HepG2 (cell line): ENCODE results near the gene WDR19. TPM values are rescaled to one million over a fixed set of nuclear protein-coding genes. Genes with fewer than 3 reads are reported as not detected.

Experiments
- ATAC-seq: fragments of 200-7000 bp; cut with Tn5 transposase; 3 replicates; pipeline ENCODE4 v1.9.1; 2020; ENCODE audit warnings: mild to moderate bottlenecking, moderate library complexity
- BruUV-seq: library from RNA; stranded (reverse); fragments of 400-500 nt; replicated peaks from 2 replicates; lab custom pipeline; 2021; lab: Mats Ljungman, UMichigan
- CTCF ChIA-PET: fragments of 300-600 bp; formaldehyde crosslinking; extraction: SDS; loops from one replicate; lab custom pipeline; 2021; ENCODE audit warnings: low total read pairs, inconsistent platforms, low intra/inter-chr PET ratio; lab: Yijun Ruan, JAX
- POLR2A ChIA-PET: fragments of 350-600 bp; sonication (Branson Sonifier 250); formaldehyde crosslinking; loops from one replicate; lab custom pipeline; 2020; ENCODE audit warnings: antibody characterized with exemption, inconsistent platforms; lab: Yijun Ruan, JAX
- DNase-seq: peaks from one replicate; pipeline ENCODE4 v3.0.0-alpha.2; 2015; ENCODE audit warnings: low spot score
- FAIRE-seq: peaks from 3 replicates; lab custom pipeline; 2011; peaks lifted over from hg19 to GRCh38; lab: Jason Lieb, UNC
- H2AFZ ChIP-seq: one replicate; pipeline ENCODE4 v1.6.1; 2011; ENCODE audit warnings: low read length, inconsistent platforms
- H3K27ac ChIP-seq: fragments of 300-600 bp; 3 replicates; pipeline ENCODE4 v1.8.0; 2011; ENCODE audit warnings: mixed run types, mild to moderate bottlenecking, mixed read lengths, low read length, inconsistent platforms; ENCODE audit not compliant: insufficient read depth; ENCODE audit errors: extremely low read length
- H3K27me3 ChIP-seq, 2 experiments: fragments of 200-600 bp in 1 of 2; 2 replicates in 1 of 2; 3 replicates in 1 of 2; pipeline versions ENCODE4 v1.6.0 to v1.8.0; 2011; ENCODE audit warnings: low read length in 2 of 2, mild to moderate bottlenecking in 2 of 2, moderate library complexity in 2 of 2, inconsistent platforms in 1 of 2; ENCODE audit not compliant: insufficient read depth in 2 of 2, control insufficient read depth in 1 of 2
- H3K36me3 ChIP-seq, 2 experiments: fragments of 200-600 bp in 1 of 2; replicated peaks in 1 of 2; 2 replicates in 1 of 2; 3 replicates in 1 of 2; pipeline versions ENCODE4 v1.5.1 to v1.8.0; 2011; ENCODE audit warnings: low read length in 2 of 2, inconsistent platforms in 1 of 2; ENCODE audit not compliant: insufficient read depth in 2 of 2, control insufficient read depth in 1 of 2
- H3K4me1 ChIP-seq: 2 replicates; pipeline ENCODE4 v1.5.1; 2012; ENCODE audit warnings: low read length, inconsistent platforms; ENCODE audit not compliant: insufficient read depth
- H3K4me2 ChIP-seq: 2 replicates; pipeline ENCODE4 v1.6.0; 2011; ENCODE audit warnings: low read depth, low read length, inconsistent platforms
- H3K4me3 ChIP-seq, 3 experiments: fragments of 200-600 bp in 1 of 3; sonication (generic), shearing (Covaris generic) in 1 of 3; replicated peaks in 1 of 3; 2 replicates each; pipeline ENCODE4 v1.5.1; 2011 to 2016; ENCODE audit warnings: low read length in 3 of 3, inconsistent platforms in 2 of 3, low read depth in 2 of 3, mild to moderate bottlenecking in 2 of 3, control low read depth in 1 of 3, mixed read lengths in 1 of 3; ENCODE audit not compliant: insufficient read depth in 1 of 3
- H3K79me2 ChIP-seq: one replicate; pipeline ENCODE4 v1.6.1; 2011; ENCODE audit warnings: low read length, inconsistent platforms; ENCODE audit not compliant: insufficient read depth
- H3K9ac ChIP-seq: 2 replicates; pipeline ENCODE4 v1.6.0; 2011; ENCODE audit warnings: mild to moderate bottlenecking, low read depth, low read length, inconsistent platforms; ENCODE audit not compliant: insufficient read depth
- H3K9me3 ChIP-seq: 2 replicates; pipeline ENCODE4 v1.5.1; 2012; ENCODE audit warnings: mild to moderate bottlenecking, low read length
- H4K20me1 ChIP-seq: 2 replicates; pipeline ENCODE4 v1.6.0; 2011; ENCODE audit warnings: inconsistent platforms, mild to moderate bottlenecking, low read length, moderate library complexity; ENCODE audit not compliant: insufficient read depth
- E2F1 ChIP-seq: sonication (generic); formaldehyde crosslinking; IDR thresholded peaks from 2 replicates; pipeline ENCODE4 v1.5.0; 2020; ENCODE audit warnings: missing genetic modification reagents
- MEF2D ChIP-seq: sonication (generic); formaldehyde crosslinking; IDR thresholded peaks from 2 replicates; pipeline ENCODE4 v1.5.1; 2020; ENCODE audit warnings: mild to moderate bottlenecking, missing genetic modification reagents
- ZBTB20 ChIP-seq: sonication (generic); formaldehyde crosslinking; IDR thresholded peaks from 2 replicates; pipeline ENCODE4 v1.8.1; 2023; ENCODE audit warnings: missing genetic modification reagents, low read depth, mild to moderate bottlenecking, borderline replicate concordance
- ZNF260 ChIP-seq: sonication (generic); formaldehyde crosslinking; IDR thresholded peaks from 2 replicates; pipeline ENCODE4 v1.4.0; 2020; ENCODE audit warnings: missing genetic modification reagents, low read depth, mild to moderate bottlenecking, borderline replicate concordance
- ZZZ3 ChIP-seq: sonication (generic); formaldehyde crosslinking; IDR thresholded peaks from 2 replicates; pipeline ENCODE4 v1.4.0; 2020; ENCODE audit warnings: missing genetic modification reagents, mild to moderate bottlenecking, borderline replicate concordance
- WGBS: methylation state at CpG from one replicate; pipeline ENCODE4 v1.1.6; 2017; ENCODE audit warnings: low lambda C conversion rate; 5-methylcytosine and 5-hydroxymethylcytosine counted together
- in situ Hi-C: cut with HindIII; loops from 2 replicates; pipeline ENCODE4 v1.10.0; 2017; ENCODE audit warnings: low pct_unique_long_range_greater_than_20kb; ENCODE audit not compliant: extremely low pct_ligation_motif_present
- intact Hi-C: fragments of 100-400 bp; cut with micrococcal nuclease; formaldehyde crosslinking; loops from one replicate; pipeline ENCODE4 v1.10.0; 2022; ENCODE audit not compliant: unreplicated experiment
- polyA plus RNA-seq, 8 experiments: library from polyadenylated mRNA; depleted of rRNA in 3 of 8; stranded (reverse) in 7 of 8; unstranded in 1 of 8; fragments of >200 nt; fragmentation: Illumina TruSeq in 4 of 8; extraction: Trizol in 4 of 8; gene quantifications; 2 replicates each; pipeline versions ENCODE4 v1.2.1 to v1.2.3, GENCODE V29; 2011 to 2016; ENCODE audit warnings: low read depth in 4 of 8, missing spikeins in 1 of 8, mixed read lengths in 1 of 8; ENCODE audit not compliant: insufficient read depth in 1 of 8
- total RNA-seq, 5 experiments: library from RNA; depleted of rRNA; stranded (reverse); fragments of >200 nt; fragmentation: Illumina TruSeq; extraction: Trizol; gene quantifications; 2 replicates each; pipeline ENCODE4 v1.2.3, GENCODE V29; 2016; ENCODE audit warnings: low read depth in 1 of 5
- TF ChIP-seq, protein P1 (sequence below): sonication (generic); formaldehyde crosslinking; IDR thresholded peaks from 2 replicates; pipeline ENCODE4 v1.8.0; 2022; ENCODE audit warnings: mild to moderate bottlenecking, missing genetic modification reagents, borderline replicate concordance
- TF ChIP-seq, protein P2 (sequence below): sonication (generic); formaldehyde crosslinking; IDR thresholded peaks from 2 replicates; pipeline ENCODE4 v1.9.0; 2022; ENCODE audit warnings: low read depth, missing genetic modification reagents

The WDR19 gene
- total and polyA plus RNA-seq, 2 of the 13 experiments (the other 11 are each of a cell fraction or from before 2014, with no cell fraction given) = 22.9 to 34.1 TPM

- in situ Hi-C loops (no loop called here), intact Hi-C loops (no loop called here)
- WGBS = 93% methylated on average over 5 of the region's 5 CpGs
- POLR2A ChIA-PET = no interaction called here
- no peaks in the 10 kb centered on the region for H4K20me1 ChIP-seq
- H3K36me3 ChIP-seq = peaks cover 0 to 9% of the 10 kb centered on the region in 2 experiments; a peak in 1 of 5 replicates
- H3K4me3 ChIP-seq = no peak overlapping the region
- no peaks in the 10 kb centered on the region for H3K27me3 ChIP-seq
- no peak overlapping the region for H3K27ac ChIP-seq
- no TSS peak for BruUV-seq
- H3K4me2 ChIP-seq = no peak overlapping the region
- no peak for DNase-seq
- no peak overlapping the region for H3K9ac ChIP-seq
- no peaks in the 10 kb centered on the region for H3K9me3 ChIP-seq
- no peak for TF ChIP-seq MEF2D
- no peak for TF ChIP-seq ZNF260 (CRISPR knock-in tag)
- no peak for TF ChIP-seq ZBTB20
- TF ChIP-seq ZZZ3 = no peak
- TF ChIP-seq, protein P1, sequence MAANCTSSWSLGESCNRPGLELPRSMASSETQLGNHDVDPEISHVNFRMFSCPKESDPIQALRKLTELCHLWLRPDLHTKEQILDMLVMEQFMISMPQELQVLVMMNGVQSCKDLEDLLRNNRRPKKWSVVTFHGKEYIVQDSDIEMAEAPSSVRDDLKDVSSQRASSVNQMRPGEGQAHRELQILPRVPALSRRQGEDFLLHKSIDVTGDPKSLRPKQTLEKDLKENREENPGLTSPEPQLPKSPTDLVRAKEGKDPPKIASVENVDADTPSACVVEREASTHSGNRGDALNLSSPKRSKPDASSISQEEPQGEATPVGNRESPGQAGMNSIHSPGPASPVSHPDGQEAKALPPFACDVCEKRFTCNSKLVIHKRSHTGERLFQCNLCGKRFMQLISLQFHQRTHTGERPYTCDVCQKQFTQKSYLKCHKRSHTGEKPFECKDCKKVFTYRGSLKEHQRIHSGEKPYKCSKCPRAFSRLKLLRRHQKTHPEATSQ (CRISPR knock-in tag) = no peak
- TF ChIP-seq E2F1 = no peak
- TF ChIP-seq, protein P2, sequence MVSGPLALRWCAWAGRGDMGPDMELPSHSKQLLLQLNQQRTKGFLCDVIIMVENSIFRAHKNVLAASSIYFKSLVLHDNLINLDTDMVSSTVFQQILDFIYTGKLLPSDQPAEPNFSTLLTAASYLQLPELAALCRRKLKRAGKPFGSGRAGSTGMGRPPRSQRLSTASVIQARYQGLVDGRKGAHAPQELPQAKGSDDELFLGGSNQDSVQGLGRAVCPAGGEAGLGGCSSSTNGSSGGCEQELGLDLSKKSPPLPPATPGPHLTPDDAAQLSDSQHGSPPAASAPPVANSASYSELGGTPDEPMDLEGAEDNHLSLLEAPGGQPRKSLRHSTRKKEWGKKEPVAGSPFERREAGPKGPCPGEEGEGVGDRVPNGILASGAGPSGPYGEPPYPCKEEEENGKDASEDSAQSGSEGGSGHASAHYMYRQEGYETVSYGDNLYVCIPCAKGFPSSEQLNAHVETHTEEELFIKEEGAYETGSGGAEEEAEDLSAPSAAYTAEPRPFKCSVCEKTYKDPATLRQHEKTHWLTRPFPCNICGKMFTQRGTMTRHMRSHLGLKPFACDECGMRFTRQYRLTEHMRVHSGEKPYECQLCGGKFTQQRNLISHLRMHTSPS (CRISPR knock-in tag) = no peak
- no peak for FAIRE-seq
- peaks cover 8% of the 10 kb centered on the region; the same call in 1 of the 2 replicates for H3K4me1 ChIP-seq
- H3K79me2 ChIP-seq = no peaks in the 10 kb centered on the region
- CTCF ChIA-PET = no interaction called here
- no peak overlapping the region for H2AFZ ChIP-seq
- ATAC-seq = no peak
These were observed 73.5 kb downstream of the WDR19 start for GRCh38 chr4:39255871-39256270.
